Measurements from ENCODE around the gene MRGPRG.

The MRGPRG gene

GRCh38 chr11:3193373-3194015 is 25.1 kb downstream of the MRGPRG start:
- no peak for DNase-seq

GRCh38 chr11:3192511-3193372 is 25.9 kb downstream of the MRGPRG start:
- no peak for DNase-seq

GRCh38 chr11:3191586-3192324 is 26.9 kb downstream of the MRGPRG start:
- no peak for DNase-seq

- no peak for DNase-seq
Observed at GRCh38 chr11:3190600-3190999, 28.0 kb downstream of the MRGPRG start.

GRCh38 chr11:3189886-3190583 is 28.6 kb downstream of the MRGPRG start:
- no peak for DNase-seq

GRCh38 chr11:3189196-3189843 is 29.3 kb downstream of the MRGPRG start:
- no peak for DNase-seq

GRCh38 chr11:3188496-3189195 is 30.0 kb downstream of the MRGPRG start:
- no peak for DNase-seq

- DNase-seq: no peak
Observed at GRCh38 chr11:3186166-3186953, 32.3 kb downstream of the MRGPRG start.

GRCh38 chr11:3184732-3185347 is 33.8 kb downstream of the MRGPRG start:
- DNase-seq: no peak

- no peak for DNase-seq
Observed at GRCh38 chr11:3183523-3183922, 35.1 kb downstream of the MRGPRG start.

GRCh38 chr11:3182462-3182852 is 36.2 kb downstream of the MRGPRG start:
- DNase-seq: no peak

- no peak for DNase-seq
Observed at GRCh38 chr11:3181725-3182461, 36.7 kb downstream of the MRGPRG start.

- no peak for DNase-seq
Observed at GRCh38 chr11:3180869-3181268, 37.7 kb downstream of the MRGPRG start.

- peak; percentile 75 for DNase-seq
Observed at GRCh38 chr11:3178349-3178748, 40.3 kb downstream of the MRGPRG start.

- DNase-seq: peak; percentile 42
Observed at GRCh38 chr11:3177931-3178330, 40.7 kb downstream of the MRGPRG start.

GRCh38 chr11:3176487-3176886 is 42.1 kb downstream of the MRGPRG start:
- DNase-seq: no peak

GRCh38 chr11:3175194-3175593 is 43.4 kb downstream of the MRGPRG start:
- no peak for DNase-seq

GRCh38 chr11:3174387-3174786 is 44.2 kb downstream of the MRGPRG start:
- no peak for DNase-seq

GRCh38 chr11:3173795-3174194 is 44.8 kb downstream of the MRGPRG start:
- no peak for DNase-seq

Measured in fibroblast of skin of right quadriceps (primary cell).